IMR-90 (cell line): ENCODE measurements around the gene CACNG8. TPM values are rescaled to one million over a fixed set of nuclear protein-coding genes. Genes with fewer than 3 reads are reported as not detected.
A peak's percentile ranks its signal among the peaks of the same experiment; 100 is the strongest.

Experiments used
- ATAC-seq: fragments of 200-7000 bp; cut with Tn5 transposase; 2 replicates; pipeline ENCODE4 v1.9.1; 2020; ENCODE audit warnings: low read depth, mild to moderate bottlenecking, moderate library complexity
- BruUV-seq: library from RNA; stranded (reverse); fragments of 400-500 nt; replicated peaks from 2 replicates; lab custom pipeline; 2021; lab: Mats Ljungman, UMichigan
- CTCF ChIA-PET: fragments of 300-600 bp; formaldehyde crosslinking; extraction: SDS; loops from one replicate; lab custom pipeline; 2021; ENCODE audit warnings: antibody characterized with exemption; lab: Yijun Ruan, JAX
- POLR2A ChIA-PET: fragments of 300-600 bp; sonication (Branson Sonifier 250); formaldehyde crosslinking; loops from one replicate; lab custom pipeline; 2022; ENCODE audit warnings: antibody characterized with exemption; ENCODE audit not compliant: unreplicated experiment; lab: Charles Lee
- DNase-seq: peaks from one replicate; pipeline ENCODE4 v3.0.0; 2013
- H2AFZ ChIP-seq: replicated peaks from 2 replicates; pipeline ENCODE3; 2013; ENCODE audit warnings: low read length, mild to moderate bottlenecking; ENCODE audit not compliant: poor library complexity
- H2AK5ac ChIP-seq: 2 replicates; pipeline ENCODE4 v1.6.1; 2013; ENCODE audit warnings: low read depth, low read length, inconsistent platforms
- H2AK9ac ChIP-seq: replicated peaks from 2 replicates; pipeline ENCODE3; 2013; ENCODE audit warnings: mild to moderate bottlenecking, low read depth, low read length, moderate library complexity; ENCODE audit not compliant: poor library complexity
- H2BK120ac ChIP-seq: 2 replicates; pipeline ENCODE4 v1.6.1; 2013; ENCODE audit warnings: low read depth, low read length, inconsistent platforms
- H2BK15ac ChIP-seq: 3 replicates; pipeline ENCODE4 v1.6.1; 2013; ENCODE audit warnings: low read depth, low read length, inconsistent platforms
- H2BK20ac ChIP-seq: 2 replicates; pipeline ENCODE4 v1.6.1; 2013; ENCODE audit warnings: low read depth, mild to moderate bottlenecking, inconsistent platforms, low read length, moderate library complexity
- H2BK5ac ChIP-seq: 2 replicates; pipeline ENCODE4 v1.6.1; 2013; ENCODE audit warnings: mild to moderate bottlenecking, low read depth, low read length, inconsistent platforms; ENCODE audit not compliant: poor library complexity, severe bottlenecking
- H3K14ac ChIP-seq: replicated peaks from 2 replicates; pipeline ENCODE4 v1.6.1; 2013; ENCODE audit warnings: low read depth, low read length, inconsistent platforms
- H3K18ac ChIP-seq: 2 replicates; pipeline ENCODE4 v1.6.1; 2013; ENCODE audit warnings: low read depth, low read length, control low read depth
- H3K23ac ChIP-seq: 2 replicates; pipeline ENCODE4 v1.6.1; 2013; ENCODE audit warnings: low read depth, low read length, inconsistent platforms
- H3K27ac ChIP-seq: 2 replicates; pipeline ENCODE4 v1.5.1; 2013; ENCODE audit warnings: mild to moderate bottlenecking, control low read depth, low read length; ENCODE audit not compliant: insufficient read depth
- H3K27me3 ChIP-seq: 2 replicates; pipeline ENCODE4 v1.6.1; 2013; ENCODE audit warnings: low read length; ENCODE audit not compliant: control insufficient read depth, insufficient read depth
- H3K36me3 ChIP-seq: 2 replicates; pipeline ENCODE4 v1.6.1; 2013; ENCODE audit warnings: low read length, mixed read lengths; ENCODE audit not compliant: control insufficient read depth, insufficient read depth
- H3K4ac ChIP-seq: 2 replicates; pipeline ENCODE4 v1.6.1; 2013; ENCODE audit warnings: low read depth, low read length, inconsistent platforms
- H3K4me1 ChIP-seq: 2 replicates; pipeline ENCODE4 v1.6.1; 2013; ENCODE audit warnings: low read length, mixed read lengths; ENCODE audit not compliant: control insufficient read depth, insufficient read depth
- H3K4me2 ChIP-seq: 2 replicates; pipeline ENCODE4 v1.6.1; 2013; ENCODE audit warnings: low read depth, mild to moderate bottlenecking, control low read depth, low read length, moderate library complexity
- H3K4me3 ChIP-seq: 2 replicates; pipeline ENCODE4 v1.5.1; 2013; ENCODE audit warnings: low read depth, mild to moderate bottlenecking, control low read depth, low read length, moderate library complexity; ENCODE audit not compliant: insufficient read depth
- H3K56ac ChIP-seq: 2 replicates; pipeline ENCODE4 v1.6.1; 2013; ENCODE audit warnings: low read length, inconsistent platforms; ENCODE audit not compliant: insufficient read depth; ENCODE audit errors: extremely low read depth
- H3K79me1 ChIP-seq, 2 experiments: 2 replicates each; pipeline ENCODE4 v1.6.1; 2013; ENCODE audit warnings: low read length in 2 of 2, inconsistent platforms in 1 of 2, low read depth in 1 of 2
- H3K9ac ChIP-seq: 2 replicates; pipeline ENCODE4 v1.6.1; 2013; ENCODE audit warnings: low read depth, low read length, control low read depth
- H3K9me1 ChIP-seq: 2 replicates; pipeline ENCODE4 v1.6.1; 2013; ENCODE audit warnings: low read length, inconsistent platforms; ENCODE audit not compliant: insufficient read depth
- H3K9me3 ChIP-seq: 2 replicates; pipeline ENCODE4 v1.6.1; 2013; ENCODE audit warnings: low read length; ENCODE audit not compliant: control insufficient read depth, insufficient read depth
- H4K20me1 ChIP-seq: 2 replicates; pipeline ENCODE4 v1.6.1; 2013; ENCODE audit warnings: low read length, inconsistent platforms; ENCODE audit not compliant: insufficient read depth
- H4K5ac ChIP-seq: 2 replicates; pipeline ENCODE4 v1.6.1; 2013; ENCODE audit warnings: mild to moderate bottlenecking, low read depth, low read length, control low read depth
- H4K8ac ChIP-seq, 2 experiments: 2 replicates each; pipeline ENCODE4 v1.6.1; 2013; ENCODE audit warnings: low read depth in 2 of 2, low read length in 2 of 2, control low read depth in 1 of 2, inconsistent platforms in 1 of 2
- H4K91ac ChIP-seq: 2 replicates; pipeline ENCODE4 v1.6.1; 2013; ENCODE audit warnings: low read depth, low read length, inconsistent platforms; ENCODE audit not compliant: insufficient read depth
- BHLHE40 ChIP-seq: fragments of 150-350 bp; IDR thresholded peaks from 2 replicates; pipeline ENCODE4 v1.6.1; 2016; ENCODE audit warnings: mild to moderate bottlenecking, low read depth, low read length
- CEBPB ChIP-seq: IDR thresholded peaks from 2 replicates; pipeline ENCODE4 v1.6.1; 2012; ENCODE audit warnings: low read depth, low read length, improper control_type of control experiment
- CHD1 ChIP-seq: IDR thresholded peaks from 2 replicates; pipeline ENCODE4 v1.6.1; 2012; ENCODE audit warnings: low read depth, low read length, improper control_type of control experiment
- CTCF ChIP-seq: conservative IDR thresholded peaks from 2 replicates; pipeline ENCODE4 v1.5.1; 2012; ENCODE audit warnings: mild to moderate bottlenecking, low read depth, low read length, improper control_type of control experiment
- ELK1 ChIP-seq: fragments of 150-350 bp; IDR thresholded peaks from 2 replicates; pipeline ENCODE4 v1.6.1; 2016; ENCODE audit warnings: low read depth, mild to moderate bottlenecking, low read length, moderate library complexity, borderline replicate concordance
- FOS ChIP-seq: fragments of 150-350 bp; IDR thresholded peaks from 2 replicates; pipeline ENCODE4 v1.6.1; 2016; ENCODE audit warnings: low read depth, low read length
- MAFK ChIP-seq: IDR thresholded peaks from 2 replicates; pipeline ENCODE4 v1.6.1; 2012; ENCODE audit warnings: low read depth, low read length, improper control_type of control experiment
- MAZ ChIP-seq: IDR thresholded peaks from 2 replicates; pipeline ENCODE4 v1.6.1; 2012; ENCODE audit warnings: low read depth, mild to moderate bottlenecking, low read length, improper control_type of control experiment, moderate library complexity, borderline replicate concordance
- MXI1 ChIP-seq: IDR thresholded peaks from 2 replicates; pipeline ENCODE4 v1.6.1; 2012; ENCODE audit warnings: low read depth, mild to moderate bottlenecking, low read length, moderate library complexity, borderline replicate concordance
- NFE2L2 ChIP-seq: fragments of 150-350 bp; IDR thresholded peaks from 2 replicates; pipeline ENCODE4 v1.6.1; 2016; ENCODE audit warnings: low read depth, mild to moderate bottlenecking, low read length
- POLR2A ChIP-seq: IDR thresholded peaks from 2 replicates; pipeline ENCODE4 v1.6.1; 2012; ENCODE audit warnings: mild to moderate bottlenecking, low read depth, low read length
- RAD21 ChIP-seq: IDR thresholded peaks from 2 replicates; pipeline ENCODE4 v1.6.1; 2012; ENCODE audit warnings: low read length, improper control_type of control experiment
- RCOR1 ChIP-seq: IDR thresholded peaks from 2 replicates; pipeline ENCODE4 v1.6.1; 2012; ENCODE audit warnings: mild to moderate bottlenecking, low read length, improper control_type of control experiment; ENCODE audit not compliant: insufficient replicate concordance
- RFX5 ChIP-seq: IDR thresholded peaks from 2 replicates; pipeline ENCODE4 v1.8.0; 2012; ENCODE audit warnings: low read depth, mild to moderate bottlenecking, low read length, moderate library complexity
- SMC3 ChIP-seq: fragments of 150-350 bp; IDR thresholded peaks from 2 replicates; pipeline ENCODE4 v1.6.1; 2016; ENCODE audit warnings: low read depth, mild to moderate bottlenecking, antibody characterized with exemption, low read length, moderate library complexity
- USF2 ChIP-seq: fragments of 150-350 bp; IDR thresholded peaks from 2 replicates; pipeline ENCODE4 v1.6.1; 2017; ENCODE audit warnings: mild to moderate bottlenecking, antibody characterized with exemption, low read length, low read depth
- WGBS, 2 experiments: methylation state at CpG; one replicate each; pipeline versions ENCODE4 v1.1.5 to v1.1.7; 2013; ENCODE audit warnings: missing lambda C conversion rate in 2 of 2; ENCODE audit not compliant: insufficient read length in 1 of 2; ENCODE audit errors: extremely low coverage in 2 of 2; 5-methylcytosine and 5-hydroxymethylcytosine counted together
- dilution Hi-C: fragments of 300-500 bp; cut with HindIII; formaldehyde crosslinking; loops from one replicate; pipeline ENCODE4 v1.14.3; 2018; ENCODE audit warnings: low sequenced_read_pairs; ENCODE audit not compliant: unreplicated experiment
- in situ Hi-C: fragments of 300-500 bp; cut with MboI; formaldehyde crosslinking; loops from 3 replicates; pipeline ENCODE4 v1.14.3; 2019; ENCODE audit warnings: low sequenced_read_pairs, inconsistent platforms, mixed read lengths
- intact Hi-C: fragments of 100-400 bp; cut with micrococcal nuclease; formaldehyde crosslinking; loops from 2 replicates; pipeline ENCODE4 v1.10.0; 2022
- polyA plus RNA-seq, 3 experiments: library from polyadenylated mRNA; depleted of rRNA; stranded (reverse); fragments of >200 nt; gene quantifications; 2 replicates each; pipeline ENCODE4 v1.2.3, GENCODE V29; 2012; ENCODE audit warnings: low replicate concordance in 1 of 3
- total RNA-seq: library from RNA; depleted of rRNA; stranded (reverse); fragments of >200 nt; gene quantifications from 2 replicates; pipeline ENCODE4 v1.2.3, GENCODE V29; 2012

CACNG8 gene
- total and polyA plus RNA-seq, 2 of the 4 experiments (the other 2 are of a cell fraction): 0.15 TPM; not detected in 1

GRCh38 chr19:53982001-53982451 is 19.3 kb downstream of the CACNG8 start:
- Histone ChIP-seq H3K9ac (no peak overlapping the region), H2BK5ac (no peak overlapping the region)
- in situ Hi-C loops: no loop called here

More at GRCh38 chr19:53982001-53982451, 19.3 kb downstream of the CACNG8 start:
- Histone ChIP-seq H3K23ac (no peak overlapping the region), H3K4me3 (peak overlapping the region; percentile 7), H3K27ac (no peak overlapping the region; the same call in 1 of the 2 replicates), H2BK20ac (no peak overlapping the region), H3K27me3 (peaks cover 12% of the 10 kb centered on the region; the same call in 1 of the 2 replicates), H3K56ac (no peak overlapping the region), H2AK9ac (no peak overlapping the region), H4K8ac (peak overlapping the region in 1 of 2 experiments; percentile 45; a peak in 2 of 4 replicates), H3K9me1 (no peaks in the 10 kb centered on the region), H2AK5ac (no peak overlapping the region), H4K20me1 (no peaks in the 10 kb centered on the region), H3K4me2 (peak overlapping the region; percentile 55), H2BK15ac (no peak overlapping the region), H3K18ac (no peak overlapping the region), H4K91ac (peak overlapping the region; percentile 43; the same call in 1 of the 2 replicates), H4K5ac (no peak overlapping the region), H2BK120ac (no peak overlapping the region), H3K4ac (no peak overlapping the region; the same call in 1 of the 2 replicates), H3K4me1 (no peaks in the 10 kb centered on the region), H2AFZ (peak overlapping the region; percentile 87), H3K36me3 (no peaks in the 10 kb centered on the region), H3K9me3 (no peaks in the 10 kb centered on the region), H3K79me1 (no peaks in the 10 kb centered on the region), H3K14ac (no peak overlapping the region)
- TF ChIP-seq BHLHE40 (no peak), RAD21 (no peak), MXI1 (no peak), POLR2A (no peak), NFE2L2 (no peak), CHD1 (no peak), SMC3 (no peak), USF2 (no peak), RCOR1 (no peak), RFX5 (no peak), ELK1 (no peak), CTCF (no peak), FOS (no peak), MAFK (no peak), MAZ (no peak), CEBPB (no peak)
- ChIA-PET CTCF (no interaction called here), POLR2A (no interaction called here)
- DNase-seq: no peak
- no TSS peak for BruUV-seq
- no peak for ATAC-seq
- intact Hi-C loops (no loop called here), dilution Hi-C loops (no loop called here)
- 5% methylated on average over 56 of the region's 62 CpGs; no CpG with 5 or more reads in 1 of the 2 experiments for WGBS, 2 experiments
